ENCODE results near the gene SRBD1. TPM values are rescaled to one million over a fixed set of nuclear protein-coding genes. Genes with fewer than 3 reads are reported as not detected.

The SRBD1 gene
- total RNA-seq, 2 donors from 2014 or later: 5.3 to 9.6 TPM

DNA sequence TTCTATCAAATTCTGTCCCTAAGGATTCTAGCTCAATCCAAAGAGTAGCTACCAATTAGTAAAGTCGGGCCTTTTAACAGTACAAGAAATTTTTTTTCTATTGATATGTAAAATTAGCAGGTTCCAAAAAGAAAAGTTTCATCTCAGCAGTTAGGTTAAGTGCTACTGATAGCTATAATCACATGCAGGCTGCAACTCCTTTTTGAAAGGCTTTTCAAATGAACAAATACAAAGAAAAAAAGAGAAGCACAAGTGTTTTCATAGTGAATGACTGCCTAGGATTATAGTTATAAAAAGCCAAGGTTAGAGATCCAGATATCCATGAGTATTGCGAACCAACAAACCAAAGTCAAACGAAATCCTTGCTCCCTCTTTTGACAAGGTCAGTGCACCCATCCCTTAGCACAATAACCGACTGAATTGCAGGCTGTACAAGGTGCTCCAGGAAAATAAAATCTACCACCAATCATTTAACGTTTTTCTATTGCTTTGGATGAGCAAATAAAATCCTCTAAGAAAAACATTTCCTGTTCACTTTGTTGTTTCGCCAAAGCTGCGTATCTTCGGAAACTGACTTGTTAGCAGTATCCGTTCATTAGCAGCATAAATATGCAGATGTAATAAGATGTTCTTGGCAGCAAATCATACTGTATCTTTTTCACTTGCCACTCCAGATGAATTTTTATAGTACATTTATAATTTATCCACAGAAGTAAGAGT, 100.2 kb downstream of the SRBD1 start:
- DNase-seq (ENCODE audit: low spot score): no peak
- Histone ChIP-seq H3K4me3 (no peak overlapping the region), H3K27me3 (no peaks in the 10 kb centered on the region), H3K4me1 (no peaks in the 10 kb centered on the region), H3K36me3 (no peaks in the 10 kb centered on the region), H3K9me3 (no peaks in the 10 kb centered on the region), H3K27ac (no peak overlapping the region)
- TF ChIP-seq, protein P1, sequence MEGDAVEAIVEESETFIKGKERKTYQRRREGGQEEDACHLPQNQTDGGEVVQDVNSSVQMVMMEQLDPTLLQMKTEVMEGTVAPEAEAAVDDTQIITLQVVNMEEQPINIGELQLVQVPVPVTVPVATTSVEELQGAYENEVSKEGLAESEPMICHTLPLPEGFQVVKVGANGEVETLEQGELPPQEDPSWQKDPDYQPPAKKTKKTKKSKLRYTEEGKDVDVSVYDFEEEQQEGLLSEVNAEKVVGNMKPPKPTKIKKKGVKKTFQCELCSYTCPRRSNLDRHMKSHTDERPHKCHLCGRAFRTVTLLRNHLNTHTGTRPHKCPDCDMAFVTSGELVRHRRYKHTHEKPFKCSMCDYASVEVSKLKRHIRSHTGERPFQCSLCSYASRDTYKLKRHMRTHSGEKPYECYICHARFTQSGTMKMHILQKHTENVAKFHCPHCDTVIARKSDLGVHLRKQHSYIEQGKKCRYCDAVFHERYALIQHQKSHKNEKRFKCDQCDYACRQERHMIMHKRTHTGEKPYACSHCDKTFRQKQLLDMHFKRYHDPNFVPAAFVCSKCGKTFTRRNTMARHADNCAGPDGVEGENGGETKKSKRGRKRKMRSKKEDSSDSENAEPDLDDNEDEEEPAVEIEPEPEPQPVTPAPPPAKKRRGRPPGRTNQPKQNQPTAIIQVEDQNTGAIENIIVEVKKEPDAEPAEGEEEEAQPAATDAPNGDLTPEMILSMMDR (IDR thresholded peaks at IDR 0.05): no peak

DNA sequence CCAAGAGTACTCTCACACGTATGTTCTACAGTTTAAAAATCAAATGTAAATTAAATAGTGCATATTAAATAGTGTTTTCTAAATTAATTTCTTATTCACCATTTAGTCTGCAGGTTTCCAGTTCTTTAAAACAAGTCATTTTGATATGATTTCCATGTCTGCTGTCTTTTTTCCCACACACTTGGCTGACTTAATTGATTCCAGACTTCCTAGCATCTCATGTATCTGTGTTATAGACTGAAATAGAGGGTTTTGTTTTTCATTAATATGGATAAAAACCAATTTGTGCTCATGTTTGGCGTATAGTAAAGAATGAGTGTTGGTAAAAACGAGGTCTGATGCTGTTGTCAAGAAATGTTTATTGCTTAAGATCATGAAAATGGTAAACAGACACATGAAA, 104.3 kb downstream of the SRBD1 start:
- H3K36me3 ChIP-seq: no peaks in the 10 kb centered on the region
- no peak overlapping the region for H3K27ac ChIP-seq
- H3K9me3 ChIP-seq: no peaks in the 10 kb centered on the region
- TF ChIP-seq, protein P1 (IDR thresholded peaks at IDR 0.05): no peak
- no peak for DNase-seq (ENCODE audit: low spot score)
- H3K4me3 ChIP-seq: no peak overlapping the region
- H3K27me3 ChIP-seq: no peaks in the 10 kb centered on the region
- no peaks in the 10 kb centered on the region for H3K4me1 ChIP-seq

DNA sequence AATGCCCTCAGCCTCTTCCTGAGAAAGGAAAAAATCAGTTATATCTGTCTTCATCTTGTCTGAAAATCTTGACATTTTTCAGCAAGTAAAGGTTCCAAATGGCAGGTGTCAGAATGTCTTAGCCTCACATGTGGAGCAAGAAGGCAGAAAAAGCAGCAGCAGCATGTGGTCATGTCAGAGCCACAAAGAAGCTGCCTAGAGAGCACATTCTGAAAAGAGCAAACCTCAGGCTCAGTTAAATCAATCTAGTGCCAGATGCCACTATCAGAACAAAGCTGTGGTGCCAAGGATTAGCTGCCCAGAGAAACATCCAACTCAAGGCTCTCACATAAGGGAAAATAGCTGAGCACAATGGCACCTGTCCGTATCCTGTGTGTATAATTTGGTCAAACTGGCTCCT, 105.9 kb downstream of the SRBD1 start:
- Histone ChIP-seq H3K9me3 (peaks cover 0 to 6% of the 10 kb centered on the region in 2 donors), H3K27me3 (no peaks in the 10 kb centered on the region), H3K36me3 (no peaks in the 10 kb centered on the region), H3K27ac (no peak overlapping the region), H3K4me1 (no peaks in the 10 kb centered on the region), H3K4me3 (no peak overlapping the region)
- DNase-seq (ENCODE audit: low spot score): no peak
- TF ChIP-seq, protein P1 (IDR thresholded peaks at IDR 0.05): no peak

DNA sequence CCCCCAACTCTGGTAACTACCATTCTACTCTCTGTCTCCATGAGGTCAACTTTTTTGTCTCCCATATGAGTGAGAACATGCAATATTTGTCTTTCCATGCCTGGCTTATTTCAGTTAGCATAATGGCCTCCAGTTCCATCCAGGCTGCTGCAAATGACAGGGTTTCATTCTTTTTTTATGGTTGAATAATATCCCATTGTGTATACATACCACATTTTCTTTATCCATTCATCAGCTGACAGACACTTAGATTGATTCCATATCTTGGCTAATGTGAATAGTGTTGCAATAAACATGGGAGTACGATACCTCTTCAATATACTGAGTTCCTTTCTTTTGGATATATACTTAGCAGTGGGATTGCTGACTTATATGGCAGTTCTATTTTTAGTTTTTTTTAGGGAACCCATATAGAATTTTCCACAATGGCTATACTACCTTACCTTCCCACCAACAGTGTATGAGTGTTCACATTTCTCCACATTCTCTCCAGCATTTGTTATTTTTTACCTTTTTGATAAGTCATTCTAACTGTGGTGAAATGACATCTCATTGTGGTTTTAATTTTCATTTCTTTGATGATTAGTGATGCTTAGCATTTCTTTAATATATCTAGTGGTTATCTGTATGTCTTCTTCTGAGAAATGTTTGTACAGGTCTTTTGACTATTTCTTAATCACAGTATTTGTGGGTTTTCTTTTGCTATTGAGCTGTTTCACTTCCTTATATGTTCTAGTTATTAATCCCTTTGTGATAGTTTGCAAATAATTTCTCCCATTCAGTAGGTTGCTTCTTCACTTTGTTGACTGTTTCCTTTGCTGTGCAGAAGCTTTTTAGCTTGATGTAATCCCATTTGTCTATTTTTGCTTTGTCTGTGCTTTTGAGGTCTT, 112.2 kb downstream of the SRBD1 start:
- no peaks in the 10 kb centered on the region for H3K27me3 ChIP-seq
- DNase-seq (ENCODE audit: low spot score): no peak
- H3K36me3 ChIP-seq: no peaks in the 10 kb centered on the region
- peaks cover 0 to 6% of the 10 kb centered on the region in 2 donors for H3K9me3 ChIP-seq
- H3K4me1 ChIP-seq: no peaks in the 10 kb centered on the region
- no peak overlapping the region for H3K27ac ChIP-seq
- TF ChIP-seq, protein P1 (IDR thresholded peaks at IDR 0.05): no peak
- no peak overlapping the region for H3K4me3 ChIP-seq

DNA sequence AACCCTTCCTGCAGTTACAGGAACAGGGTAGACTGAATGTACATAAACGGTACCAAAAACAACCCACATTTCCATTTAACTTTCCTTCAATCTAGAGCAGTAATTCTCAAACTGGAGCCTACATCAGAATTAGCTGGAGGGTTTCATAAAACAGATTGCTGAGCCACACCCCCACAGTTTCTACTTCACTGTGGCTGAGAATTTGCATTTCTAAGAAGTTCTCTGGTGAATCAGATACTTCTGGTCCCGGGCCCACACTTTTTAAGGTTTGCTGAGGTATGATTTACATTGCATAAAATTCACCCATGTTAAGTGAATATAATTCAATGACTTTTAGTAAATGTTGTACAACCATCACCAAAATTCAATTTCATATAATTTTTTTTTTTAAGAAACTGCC, 113.7 kb downstream of the SRBD1 start:
- TF ChIP-seq, protein P1 (IDR thresholded peaks at IDR 0.05): no peak
- Histone ChIP-seq H3K27ac (no peak overlapping the region), H3K27me3 (no peaks in the 10 kb centered on the region), H3K4me3 (no peak overlapping the region), H3K9me3 (peaks cover 0 to 6% of the 10 kb centered on the region in 2 donors), H3K36me3 (no peaks in the 10 kb centered on the region), H3K4me1 (no peaks in the 10 kb centered on the region)
- DNase-seq (ENCODE audit: low spot score): no peak

All from right atrium auricular region (tissue), 2 donors.